ENCODE data around the gene MAPK11.
A peak's percentile ranks its signal among the peaks of the same experiment; 100 is the strongest.

The MAPK11 gene

GRCh38 chr22:50246242-50247175 lies 23.7 kb downstream of the MAPK11 start:
- peak; percentile 6 for DNase-seq

GRCh38 chr22:50245214-50246072 lies 24.7 kb downstream of the MAPK11 start:
- DNase-seq = no peak

- peak; percentile 91 for DNase-seq
Measured at GRCh38 chr22:50244420-50245213, 25.6 kb downstream of the MAPK11 start, which contains the start of gene TUBGCP6. Gene TUBGCP6 (minus strand): TSS chr22:50245023. CDS start chr22:50244459, 564 bp downstream.

- no peak for DNase-seq
Measured at GRCh38 chr22:50243685-50244419, 26.3 kb downstream of the MAPK11 start.

- DNase-seq = no peak
Measured at GRCh38 chr22:50242406-50242949, 27.7 kb downstream of the MAPK11 start.

GRCh38 chr22:50238755-50239154 lies 31.4 kb downstream of the MAPK11 start:
- no peak for DNase-seq

GRCh38 chr22:50236731-50237409 lies 33.3 kb downstream of the MAPK11 start:
- DNase-seq = no peak

- no peak for DNase-seq
Measured at GRCh38 chr22:50233223-50233622, 37.0 kb downstream of the MAPK11 start.

GRCh38 chr22:50232481-50233151 lies 37.6 kb downstream of the MAPK11 start:
- no peak for DNase-seq

- no peak for DNase-seq
Measured at GRCh38 chr22:50229370-50229769, 40.8 kb downstream of the MAPK11 start.

GRCh38 chr22:50228366-50228765 lies 41.8 kb downstream of the MAPK11 start:
- DNase-seq = no peak

- DNase-seq = no peak
Measured at GRCh38 chr22:50227579-50228215, 42.5 kb downstream of the MAPK11 start.

GRCh38 chr22:50226875-50227165 lies 43.4 kb downstream of the MAPK11 start:
- DNase-seq = no peak

- no peak for DNase-seq
Measured at GRCh38 chr22:50226063-50226874, 43.9 kb downstream of the MAPK11 start.

- DNase-seq = no peak
Measured at GRCh38 chr22:50225200-50225969, 44.8 kb downstream of the MAPK11 start.

GRCh38 chr22:50224071-50224470 lies 46.1 kb downstream of the MAPK11 start:
- no peak for DNase-seq

GRCh38 chr22:50222508-50222907 lies 47.7 kb downstream of the MAPK11 start:
- DNase-seq = no peak
